22Rv1 (cell line): ENCODE data around the gene EXOC2.

Experiments used
- CTCF ChIP-seq: fragments of 450-650 bp; IDR thresholded peaks from 2 replicates; pipeline ENCODE4 v1.5.1; 2017; ENCODE audit warnings: mild to moderate bottlenecking
- ZFX ChIP-seq: fragments of 450-650 bp; IDR thresholded peaks from 2 replicates; pipeline ENCODE4 v1.6.1; 2017; ENCODE audit warnings: antibody characterized with exemption, borderline replicate concordance

GRCh38 chr6:515267-515666 lies 177.7 kb downstream of the EXOC2 start:
- no peak for TF ChIP-seq CTCF
- TF ChIP-seq ZFX = no peak
